Left colon (tissue), 2 donors: ENCODE results near the gene RBM5. TPM values are rescaled to one million over a fixed set of nuclear protein-coding genes. Genes with fewer than 3 reads are reported as not detected.

Experiments used
- ATAC-seq: fragments of 200-7000 bp; cut with Tn5 transposase; one replicate; pipeline ENCODE4 v1.9.1; 2020; ENCODE audit warnings: mild to moderate bottlenecking, moderate library complexity
- DNase-seq, 2 donors: peaks; one replicate each; pipeline ENCODE4 v3.0.0-alpha.2; 2020
- intact Hi-C, 2 donors: fragments of 100-400 bp; cut with DNase I in 1 of 2; cut with micrococcal nuclease in 1 of 2; formaldehyde crosslinking; loops; one replicate each; pipeline versions ENCODE4 v1.11.2 to v1.14.0; 2022; cut with DNase I, micrococcal nuclease
- total RNA-seq, 2 donors: library from RNA; stranded (reverse); fragmentation: NEBNext Ultra II Directional; extraction: Animal tissue kit (Norgen Biotek cat#: 25700); gene quantifications; one replicate each; pipeline ENCODE4 v1.2.1, GENCODE V29; 2021
- donor health status: DM: no; HTN: no; CAD: no.
- donor health status: DM: yes; HTN: yes; CAD: no.

The RBM5 gene
- total RNA-seq, 2 donors from 2014 or later = 124 to 135 TPM

GRCh38 chr3:50155891-50156290 is 67.2 kb downstream of the RBM5 start:
- DNase-seq (peak in 1 of 2 donors; percentile 33), ATAC-seq (no peak)
- intact Hi-C loops = no loop called here

- DNase-seq = peak; percentile 58 to 66
- intact Hi-C loops = no loop called here
- ATAC-seq = peak; percentile 36
Observed at GRCh38 chr3:50156549-50157493, 68.1 kb downstream of the RBM5 start.

GRCh38 chr3:50157827-50158529 is 69.3 kb downstream of the RBM5 start:
- ATAC-seq (no peak), DNase-seq (no peak)
- intact Hi-C loops = no loop called here

DNA sequence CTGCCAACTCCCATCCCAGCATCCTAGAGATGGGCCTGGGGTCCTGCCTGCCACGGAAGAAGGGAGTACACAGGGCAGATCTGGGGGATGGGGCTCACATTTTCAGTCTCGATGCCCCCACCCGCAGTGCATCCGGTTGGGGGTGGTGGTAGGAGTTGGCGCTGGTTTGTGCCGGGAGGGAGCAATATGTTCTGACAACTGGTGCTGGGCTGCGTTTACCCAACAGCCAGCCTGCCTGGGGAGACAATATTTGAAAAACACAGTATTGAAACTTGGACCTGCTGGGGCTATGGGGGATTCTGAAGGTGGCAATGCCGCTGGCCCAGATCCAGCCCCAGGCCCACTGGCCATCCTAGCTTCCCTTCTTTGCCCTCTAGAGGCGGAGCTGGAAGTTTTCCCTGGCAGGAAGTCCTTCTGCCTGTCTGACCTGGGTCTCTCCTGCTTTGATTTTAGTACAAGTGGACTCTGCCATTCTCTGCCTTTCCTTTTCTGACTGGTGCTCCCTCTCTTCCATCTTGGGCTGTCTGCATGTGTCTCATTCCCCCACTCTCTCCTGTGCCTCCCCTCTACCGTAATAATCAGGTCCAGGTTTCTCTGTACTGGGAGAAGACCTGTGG is 69.9 kb downstream of the RBM5 start:
- no peak for ATAC-seq
- no peak for DNase-seq
- intact Hi-C loops = no loop called here

DNA sequence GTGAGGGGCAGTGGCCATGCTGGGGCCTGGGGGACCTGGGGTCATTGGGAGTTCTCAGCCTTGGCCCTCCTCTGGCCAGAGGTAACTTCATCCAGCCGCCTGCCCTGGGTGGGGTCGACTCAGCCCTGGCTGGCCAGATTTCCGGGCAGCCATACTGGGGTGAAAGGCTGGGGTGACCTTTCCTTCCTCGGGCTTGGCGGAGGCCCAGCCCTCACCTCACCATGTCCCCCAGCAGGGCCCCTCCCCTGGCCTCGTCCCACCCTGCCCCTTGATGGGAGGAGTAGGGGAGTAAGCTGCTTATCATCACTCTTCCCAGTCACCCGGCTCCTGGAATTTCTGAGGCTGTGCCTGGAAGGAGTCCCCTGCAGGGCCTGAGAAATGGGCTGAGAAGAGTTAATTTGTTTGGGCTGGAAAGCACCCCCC is 71.9 kb downstream of the RBM5 start:
- intact Hi-C loops = no loop called here
- DNase-seq (no peak), ATAC-seq (no peak)

DNA sequence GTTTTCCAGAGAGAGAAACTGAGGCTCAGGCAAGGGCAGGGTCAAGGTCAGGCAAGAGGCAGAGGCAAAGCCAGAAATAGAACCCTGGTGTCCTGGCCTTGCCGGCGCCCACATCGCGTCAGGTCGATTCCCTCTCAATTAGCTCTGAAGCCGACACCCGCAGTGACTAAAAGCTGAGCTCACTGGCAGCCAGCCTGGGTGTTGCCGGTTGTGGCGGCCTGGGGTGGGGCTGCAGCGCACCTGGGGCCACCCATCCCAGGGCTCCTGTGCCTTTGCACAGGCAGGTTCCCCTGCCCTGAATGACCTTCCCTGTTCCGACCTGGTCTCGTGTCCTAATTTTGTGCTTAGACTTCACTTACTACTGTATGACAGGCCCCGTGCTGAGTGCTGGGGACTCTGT is 72.6 kb downstream of the RBM5 start:
- ATAC-seq (peak; percentile 79), DNase-seq (peak; percentile 78 to 81)
- intact Hi-C loops = no loop called here

DNA sequence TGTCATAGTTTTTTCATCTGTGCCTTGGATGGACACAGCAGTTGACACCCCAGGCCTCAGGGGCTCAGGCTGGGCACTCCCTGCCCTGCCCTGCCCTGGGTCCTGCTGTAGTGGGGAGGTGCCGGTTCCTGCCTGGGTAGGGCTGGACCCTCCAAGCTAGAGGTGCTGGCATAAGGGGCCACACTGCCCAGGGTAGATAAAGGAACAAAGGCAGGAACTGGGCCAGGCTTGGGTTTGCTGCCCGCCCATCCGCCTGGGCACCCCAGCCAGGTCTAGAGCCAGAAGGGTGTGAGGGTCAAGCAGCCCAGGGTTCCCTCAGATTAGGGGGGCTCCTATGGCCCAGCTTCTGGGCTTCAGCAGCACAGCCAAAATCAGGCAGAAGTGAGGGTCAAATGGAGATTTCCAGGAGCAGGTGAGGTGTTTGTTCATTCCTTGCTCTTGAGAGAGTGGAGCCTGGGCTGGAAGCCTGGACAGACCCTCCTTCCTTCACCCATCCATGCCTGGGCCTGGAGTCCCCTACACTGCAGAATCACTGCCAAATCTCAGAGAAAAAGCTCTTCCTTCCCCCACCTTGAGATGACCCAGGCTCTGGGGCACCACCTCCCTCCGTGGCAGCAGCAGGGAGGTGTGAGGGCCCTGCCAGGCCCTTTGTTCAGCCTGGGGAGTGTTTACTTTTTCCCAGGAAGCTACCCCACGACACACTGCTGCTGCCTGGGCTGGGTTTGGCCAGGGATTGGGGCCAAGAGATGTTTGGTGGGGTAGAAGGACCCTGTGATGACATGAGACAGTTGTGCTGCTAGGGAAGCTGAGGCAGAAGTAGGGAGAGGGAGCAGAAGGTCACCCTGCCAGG is 73.5 kb downstream of the RBM5 start:
- DNase-seq (no peak), ATAC-seq (peak; percentile 23)
- intact Hi-C loops = no loop called here

DNA sequence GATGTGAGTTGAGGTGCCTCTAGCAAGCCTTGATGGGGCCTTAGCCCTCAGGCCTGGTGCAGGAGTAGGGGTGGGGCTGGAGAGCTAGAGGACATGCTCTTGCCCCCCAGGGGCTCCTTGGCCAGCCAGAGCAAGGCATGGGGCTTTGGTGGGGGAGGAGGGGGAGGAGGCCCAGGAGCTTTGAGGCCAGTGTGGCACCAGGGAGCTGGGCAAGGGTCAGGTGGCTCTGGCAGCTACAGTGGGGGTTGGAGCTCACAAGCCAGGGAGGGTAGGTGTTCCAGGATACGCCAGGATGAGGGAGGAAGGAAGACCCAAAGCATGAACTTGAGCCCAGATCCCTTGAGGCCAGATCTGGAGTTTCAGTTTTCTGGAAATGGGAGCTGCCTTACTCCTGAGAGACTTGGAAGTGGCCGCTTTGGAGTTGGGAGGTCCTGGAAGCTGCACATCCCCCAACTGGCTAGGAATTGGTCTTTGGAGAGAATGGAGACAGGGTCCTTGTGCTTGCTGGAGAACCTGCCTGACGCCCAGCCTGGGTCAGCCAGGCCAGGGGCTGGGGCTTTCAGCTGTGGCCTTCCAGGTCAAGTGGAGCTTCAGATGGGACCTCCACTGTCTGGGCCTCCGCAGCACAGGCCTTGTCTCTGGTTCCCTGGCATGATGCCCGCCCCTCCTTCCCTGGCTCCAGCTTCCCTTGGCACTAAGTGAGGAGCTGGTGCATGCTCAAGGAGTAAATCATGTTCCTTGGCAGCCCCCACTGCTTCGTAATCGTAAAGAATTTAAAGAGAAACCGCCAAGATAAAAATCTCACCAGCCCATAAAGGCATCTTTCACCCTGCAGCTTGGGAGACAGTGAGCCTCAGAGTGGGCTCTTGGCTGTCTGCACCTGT is 75.1 kb downstream of the RBM5 start:
- ATAC-seq = no peak
- intact Hi-C loops = no loop called here
- peak; percentile 77 to 82 for DNase-seq

GRCh38 chr3:50164481-50164880 is 75.8 kb downstream of the RBM5 start:
- DNase-seq (no peak), ATAC-seq (no peak)
- intact Hi-C loops = no loop called here

- intact Hi-C loops = no loop called here
- no peak for ATAC-seq
- DNase-seq = no peak
Observed at GRCh38 chr3:50164984-50165909, 76.5 kb downstream of the RBM5 start.

GRCh38 chr3:50165910-50166538 is 77.3 kb downstream of the RBM5 start:
- ATAC-seq (peak; percentile 12), DNase-seq (no peak)
- intact Hi-C loops = no loop called here

DNA sequence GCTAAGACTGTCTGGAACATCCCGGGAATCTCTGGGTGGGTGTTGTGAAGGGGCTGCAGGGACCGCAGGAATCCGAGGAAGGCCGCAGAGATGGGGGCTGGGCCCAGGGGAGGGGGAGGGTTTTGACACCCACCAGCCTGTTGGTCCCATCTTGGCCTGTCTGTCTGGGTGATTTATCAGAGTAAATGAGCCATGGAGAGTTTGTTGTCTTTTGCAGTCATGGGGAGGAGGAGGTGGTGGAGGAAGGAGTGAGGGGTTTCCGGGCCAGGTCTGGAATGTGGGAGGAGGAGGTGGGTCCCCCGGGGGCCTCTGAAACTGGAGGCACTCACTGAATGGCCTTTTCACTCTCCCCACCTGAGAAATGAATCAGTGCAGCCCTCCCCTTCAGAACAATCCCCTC is 77.9 kb downstream of the RBM5 start:
- DNase-seq (no peak), ATAC-seq (no peak)
- intact Hi-C loops = no loop called here

DNA sequence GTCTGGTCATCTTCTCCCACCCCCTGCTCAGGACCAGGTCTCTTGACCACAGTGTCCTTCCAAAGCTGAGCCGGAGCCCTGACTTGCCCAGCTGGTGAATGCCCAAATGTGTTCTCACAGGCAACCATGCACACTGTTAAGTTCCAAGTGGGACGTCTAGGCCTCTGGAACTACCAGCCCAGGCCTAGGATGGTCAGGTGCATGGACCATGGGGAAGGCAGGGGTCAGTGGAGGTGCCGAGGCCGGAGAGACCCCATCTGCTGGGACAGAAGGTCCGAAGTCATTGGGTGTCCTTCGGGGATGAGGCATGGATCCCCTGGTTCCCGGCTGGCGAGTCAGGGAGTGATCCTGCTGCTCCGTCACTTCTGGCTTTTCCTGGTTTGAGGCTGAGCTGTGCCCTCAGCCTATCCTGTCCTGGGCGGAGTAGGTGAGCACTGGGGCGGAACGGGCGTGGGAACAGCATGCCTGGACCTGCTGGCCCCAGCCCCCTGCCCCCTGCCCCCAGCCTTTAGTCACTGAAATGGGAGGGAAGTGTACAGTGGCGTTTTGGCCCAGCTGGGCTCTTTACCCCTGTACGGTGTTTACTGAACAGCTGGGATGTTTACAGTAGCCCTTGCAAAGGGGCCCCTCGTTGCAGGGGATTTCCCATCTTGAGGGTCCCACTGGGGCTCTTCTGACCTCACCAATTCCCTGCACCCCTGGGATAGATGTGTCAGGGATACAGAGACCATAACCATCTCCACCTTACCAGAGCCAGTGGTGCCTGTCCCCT is 78.5 kb downstream of the RBM5 start:
- intact Hi-C loops = no loop called here
- ATAC-seq = peak; percentile 71
- DNase-seq = peak; percentile 56 to 80

DNA sequence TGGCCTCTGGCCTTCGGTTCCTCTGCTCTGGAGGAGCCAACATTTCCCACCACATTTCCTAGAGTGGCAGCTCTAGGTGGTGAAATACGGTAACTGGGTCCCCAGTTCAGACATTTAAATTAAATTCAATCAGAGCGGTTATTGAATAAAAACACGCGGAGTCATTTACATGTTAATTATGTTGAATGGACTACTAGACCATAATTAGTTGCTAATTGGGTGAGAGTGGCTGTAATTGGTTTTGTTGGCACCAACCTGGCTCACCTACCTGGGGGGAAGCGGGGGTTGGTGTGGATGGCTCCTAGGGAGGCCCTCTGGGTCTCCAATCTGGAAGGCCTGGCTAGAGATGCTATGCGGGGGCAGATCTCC is 79.1 kb downstream of the RBM5 start:
- DNase-seq (no peak), ATAC-seq (no peak)
- intact Hi-C loops = no loop called here

DNA sequence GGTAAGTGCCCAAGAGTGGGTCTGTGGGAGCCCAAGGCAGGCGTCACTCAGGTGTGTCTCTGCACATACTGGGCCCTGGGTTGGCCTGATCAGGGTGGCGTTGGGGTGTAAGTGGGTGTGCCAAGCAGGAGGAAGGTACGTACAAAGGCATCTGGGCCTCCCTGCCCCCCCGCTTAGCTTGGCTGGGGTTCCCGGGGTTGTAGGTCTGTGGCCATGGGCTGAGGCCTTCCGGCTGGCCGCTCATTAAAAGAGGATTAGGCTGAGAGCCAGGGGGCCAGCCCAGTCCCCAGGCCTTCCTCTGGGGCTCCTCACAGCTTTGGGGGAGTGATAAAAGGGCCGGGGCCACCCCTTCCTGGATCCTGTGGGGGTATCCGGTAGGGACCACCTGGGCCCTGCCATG is 79.7 kb downstream of the RBM5 start:
- DNase-seq (no peak), ATAC-seq (no peak)
- intact Hi-C loops = no loop called here
